H1 (cell line): ENCODE measurements around the gene PLCB1. TPM values are rescaled to one million over a fixed set of nuclear protein-coding genes. Genes with fewer than 3 reads are reported as not detected.

Experiments used
- CHD7 ChIP-seq: fragments of 300-600 bp; sonication (generic); IDR thresholded peaks from 2 replicates; pipeline ENCODE4 v1.7.1; 2012; ENCODE audit warnings: low read length, moderate library complexity, mild to moderate bottlenecking, inconsistent platforms; ENCODE audit not compliant: insufficient replicate concordance
- SRF ChIP-seq: IDR thresholded peaks from 2 replicates; pipeline ENCODE4 v1.6.1; 2011; ENCODE audit warnings: mild to moderate bottlenecking, low read depth, low read length, moderate library complexity
- TBP ChIP-seq: IDR thresholded peaks from 2 replicates; pipeline ENCODE4 v1.6.1; 2011; ENCODE audit warnings: low read depth, low read length, improper control_type of control experiment
- polyA plus RNA-seq, 7 experiments: library from polyadenylated mRNA; depleted of rRNA in 3 of 7; stranded (reverse) in 5 of 7; unstranded in 2 of 7; fragments of >200 nt in 5 of 7; fragments of 200-250 nt in 2 of 7; gene quantifications; 1 replicate in 5 of 7; 2 replicates in 1 of 7; 4 replicates in 1 of 7; pipeline versions ENCODE4 v1.2.1 to v1.2.3, GENCODE V29; 2011 to 2013; ENCODE audit warnings: missing spikeins in 2 of 7, mixed read lengths in 2 of 7
- total RNA-seq: library from RNA; stranded (reverse); fragmentation: NEBNext Ultra II Directional; extraction: Animal tissue kit (Norgen Biotek cat#: 25700); gene quantifications from 2 replicates; pipeline ENCODE4 v1.2.1, GENCODE V29; 2021

Gene PLCB1
- total and polyA plus RNA-seq, 2 of the 8 experiments (the other 6 are each of a cell fraction or from before 2014, with no cell fraction given) = 2.6 to 9.1 TPM

GRCh38 chr20:8427419-8428040 is 295.5 kb downstream of the PLCB1 start (continued):
- TF ChIP-seq CHD7 (no peak), TBP (no peak), SRF (no peak)
